GM23248 (cell line): ENCODE results near the gene MMP15. TPM values are rescaled to one million over a fixed set of nuclear protein-coding genes. Genes with fewer than 3 reads are reported as not detected.
A peak's percentile ranks its signal among the peaks of the same experiment; 100 is the strongest.

Experiments
- DNase-seq: peaks from one replicate; pipeline ENCODE4 v3.0.0-alpha.2; 2015
- H2AFZ ChIP-seq: fragments of 200-600 bp; sonication (generic); 2 replicates; pipeline ENCODE4 v1.6.1; 2016; ENCODE audit warnings: antibody characterized with exemption
- H3F3A ChIP-seq: fragments of 200-600 bp; sonication (generic); 2 replicates; pipeline ENCODE4 v1.6.1; 2016; ENCODE audit warnings: mild to moderate bottlenecking, antibody characterized with exemption, mixed run types; ENCODE audit not compliant: insufficient read depth
- H3K27ac ChIP-seq: fragments of 200-600 bp; sonication (generic); 2 replicates; pipeline ENCODE4 v1.5.1; 2016; ENCODE audit warnings: mild to moderate bottlenecking
- H3K27me3 ChIP-seq: fragments of 200-600 bp; sonication (generic); replicated peaks from 2 replicates; pipeline ENCODE4 v1.6.1; 2016; ENCODE audit warnings: mild to moderate bottlenecking; ENCODE audit not compliant: insufficient read depth
- H3K36me3 ChIP-seq: fragments of 200-600 bp; sonication (generic); 2 replicates; pipeline ENCODE4 v1.6.1; 2016; ENCODE audit warnings: low read depth, mild to moderate bottlenecking
- H3K4me1 ChIP-seq: fragments of 200-600 bp; sonication (generic); 2 replicates; pipeline ENCODE4 v1.6.1; 2016; ENCODE audit warnings: mild to moderate bottlenecking; ENCODE audit not compliant: insufficient read depth
- H3K4me2 ChIP-seq: fragments of 200-600 bp; sonication (generic); one replicate; pipeline ENCODE4 v1.6.1; 2016; ENCODE audit warnings: mild to moderate bottlenecking; ENCODE audit not compliant: unreplicated experiment
- H3K4me3 ChIP-seq: fragments of 200-600 bp; sonication (generic); 2 replicates; pipeline ENCODE4 v1.5.1; 2016; ENCODE audit warnings: mild to moderate bottlenecking
- H3K79me2 ChIP-seq: fragments of 200-600 bp; sonication (generic); 2 replicates; pipeline ENCODE4 v1.6.1; 2016; ENCODE audit warnings: mild to moderate bottlenecking; ENCODE audit not compliant: insufficient read depth
- H3K9ac ChIP-seq: fragments of 200-600 bp; sonication (generic); 2 replicates; pipeline ENCODE4 v1.6.1; 2016; ENCODE audit warnings: mild to moderate bottlenecking
- H3K9me2 ChIP-seq: fragments of 200-600 bp; sonication (generic); 2 replicates; pipeline ENCODE4 v1.6.1; 2016; ENCODE audit warnings: mixed run types, mild to moderate bottlenecking, moderate library complexity; ENCODE audit not compliant: insufficient read depth
- H3K9me3 ChIP-seq: fragments of 200-600 bp; sonication (generic); one replicate; pipeline ENCODE4 v1.6.1; 2017; ENCODE audit warnings: low read depth
- H4K20me1 ChIP-seq: fragments of 200-600 bp; sonication (generic); 2 replicates; pipeline ENCODE4 v1.6.0; 2016; ENCODE audit not compliant: insufficient read depth
- EZH2 ChIP-seq: fragments of 200-600 bp; sonication (generic); IDR thresholded peaks from 2 replicates; pipeline ENCODE4 v1.6.1; 2018; ENCODE audit warnings: antibody characterized with exemption, mild to moderate bottlenecking; ENCODE audit not compliant: insufficient read depth, poor library complexity, severe bottlenecking
- EZH2phosphoT487 ChIP-seq: fragments of 200-600 bp; sonication (generic); IDR thresholded peaks from 2 replicates; pipeline ENCODE4 v1.6.1; 2018; ENCODE audit warnings: antibody characterized with exemption, moderate library complexity, mild to moderate bottlenecking, low read depth; ENCODE audit not compliant: insufficient read depth
- WGBS, 2 experiments: methylation state at CpG; one replicate each; pipeline ENCODE4 v1.1.6; 2015 to 2017; ENCODE audit warnings: low lambda C conversion rate in 2 of 2, low coverage in 1 of 2; ENCODE audit errors: missing lambda C conversion rate in 2 of 2; 5-methylcytosine and 5-hydroxymethylcytosine counted together
- in situ Hi-C: fragments of 300-500 bp; cut with MboI; formaldehyde crosslinking; loops from 2 replicates; pipeline ENCODE4 v1.15.0; 2020
- polyA plus RNA-seq: library from polyadenylated mRNA; unstranded; fragments of >200 nt; fragmentation: Nextera tagmentation; extraction: Ambion mirVana; gene quantifications from 2 replicates; pipeline ENCODE4 v1.2.1, GENCODE V29; 2016
- total RNA-seq: library from RNA; depleted of rRNA; stranded (reverse); fragments of >200 nt; shearing (Covaris generic); gene quantifications from 2 replicates; pipeline ENCODE4 v1.2.3, GENCODE V29; 2014

The MMP15 gene
- total and polyA plus RNA-seq, 2 experiments from 2014 or later, result 0.45 to 1.4 TPM

- Histone ChIP-seq H3K9ac (no peak overlapping the region), H3K27ac (no peak overlapping the region), H3K9me2 (no peaks in the 10 kb centered on the region), H4K20me1 (no peaks in the 10 kb centered on the region), H3F3A (0 out of 2 replicates have a peak, but pooled peaks cover 5% of the 10 kb centered on the region), H3K4me2 (no peak overlapping the region), H3K4me3 (no peak overlapping the region), H3K79me2 (no peaks in the 10 kb centered on the region), H3K9me3 (no peaks in the 10 kb centered on the region), H2AFZ (no peak overlapping the region), H3K36me3 (peaks cover 6% of the 10 kb centered on the region; the same call in 1 of the 2 replicates), H3K4me1 (0 out of 2 replicates have a peak, but pooled peaks cover 9% of the 10 kb centered on the region), H3K27me3 (no peaks in the 10 kb centered on the region)
- WGBS, 2 experiments, result 40% methylated on average over 12 of the region's 12 CpGs
- DNase-seq, result peak; percentile 42
- TF ChIP-seq EZH2 (no peak), EZH2phosphoT487 (no peak)
- in situ Hi-C loops, result loop anchor here (25.0 kb wide), 1 partner anchor 470 kb away; no protein-coding TSS in a partner anchor
Measured at GRCh38 chr16:58016840-58017446, 8.6 kb upstream of the MMP15 start.

GRCh38 chr16:58018803-58019202 lies 6.8 kb upstream of the MMP15 start:
- Histone ChIP-seq H3F3A (0 out of 2 replicates have a peak, but pooled peaks cover 5% of the 10 kb centered on the region), H3K27ac (no peak overlapping the region), H3K79me2 (no peaks in the 10 kb centered on the region), H3K4me2 (no peak overlapping the region), H3K9me3 (no peaks in the 10 kb centered on the region), H3K9ac (no peak overlapping the region), H3K36me3 (peaks cover 4% of the 10 kb centered on the region; the same call in 1 of the 2 replicates), H3K4me1 (peaks cover 17% of the 10 kb centered on the region), H2AFZ (no peak overlapping the region), H3K27me3 (no peaks in the 10 kb centered on the region), H3K9me2 (no peaks in the 10 kb centered on the region), H3K4me3 (no peak overlapping the region), H4K20me1 (no peaks in the 10 kb centered on the region)
- no peak for DNase-seq
- in situ Hi-C loops, result loop anchor here (25.0 kb wide), 1 partner anchor 468 kb away; no protein-coding TSS in a partner anchor
- 87% methylated on average over 7 of the region's 7 CpGs for WGBS, 2 experiments
- TF ChIP-seq EZH2phosphoT487 (no peak), EZH2 (no peak)

- Histone ChIP-seq H2AFZ (no peak overlapping the region), H4K20me1 (no peaks in the 10 kb centered on the region), H3K9me2 (no peaks in the 10 kb centered on the region), H3K9me3 (no peaks in the 10 kb centered on the region), H3K4me1 (peaks cover 17% of the 10 kb centered on the region), H3K79me2 (no peaks in the 10 kb centered on the region), H3K4me2 (no peak overlapping the region), H3K27me3 (no peaks in the 10 kb centered on the region), H3K36me3 (no peaks in the 10 kb centered on the region; the same call in 1 of the 2 replicates), H3K9ac (no peak overlapping the region), H3K4me3 (no peak overlapping the region), H3K27ac (no peak overlapping the region), H3F3A (0 out of 2 replicates have a peak, but pooled peaks cover 5% of the 10 kb centered on the region)
- 82 to 86% methylated on average over 8 of the region's 8 CpGs for WGBS, 2 experiments
- no peak for DNase-seq
- TF ChIP-seq EZH2 (no peak), EZH2phosphoT487 (no peak)
- in situ Hi-C loops, result loop anchor here (10.0 to 25.0 kb wide), 2 partner anchors 295 to 467 kb away; no protein-coding TSS in a partner anchor
Measured at GRCh38 chr16:58019866-58020538, 5.6 kb upstream of the MMP15 start.

GRCh38 chr16:58020628-58021521 lies 4.7 kb upstream of the MMP15 start:
- no peaks in the 10 kb centered on the region for H3K79me2 ChIP-seq
- H4K20me1 ChIP-seq, result no peaks in the 10 kb centered on the region
- H3K27ac ChIP-seq, result no peak overlapping the region
- no peak overlapping the region for H3K4me3 ChIP-seq
- peak; percentile 58 for DNase-seq
- H3K36me3 ChIP-seq, result no peaks in the 10 kb centered on the region; the same call in 1 of the 2 replicates
- no peak overlapping the region for H3K4me2 ChIP-seq
- no peaks in the 10 kb centered on the region for H3K9me2 ChIP-seq
- TF ChIP-seq EZH2phosphoT487 (no peak), EZH2 (no peak)
- no peak overlapping the region for H2AFZ ChIP-seq
- no peaks in the 10 kb centered on the region for H3K9me3 ChIP-seq
- H3K27me3 ChIP-seq, result no peaks in the 10 kb centered on the region
- in situ Hi-C loops, result loop anchor here (10.0 to 25.0 kb wide), 2 partner anchors 294 to 466 kb away; no protein-coding TSS in a partner anchor
- no peak overlapping the region for H3K9ac ChIP-seq
- H3K4me1 ChIP-seq, result peaks cover 17% of the 10 kb centered on the region
- 65 to 66% methylated on average over 8 of the region's 8 CpGs for WGBS, 2 experiments
- 0 out of 2 replicates have a peak, but pooled peaks cover 5% of the 10 kb centered on the region for H3F3A ChIP-seq
